Inferior parietal cortex (tissue), 1 donor: Measurements from ENCODE around the gene NEK11.

Experiments
- DNase-seq: peaks from one replicate; pipeline ENCODE4 v3.0.0-alpha.2; 2016; ENCODE audit errors: extremely low spot score

The NEK11 gene

GRCh38 chr3:131223373-131224289 lies 197.0 kb downstream of the NEK11 start:
- DNase-seq = no peak

- DNase-seq = no peak
Observed at GRCh38 chr3:131224886-131225550, 198.3 kb downstream of the NEK11 start.

GRCh38 chr3:131228522-131228921 lies 201.8 kb downstream of the NEK11 start:
- no peak for DNase-seq

- DNase-seq = no peak
Observed at GRCh38 chr3:131231710-131232389, 205.2 kb downstream of the NEK11 start.

GRCh38 chr3:131232711-131233267 lies 206.1 kb downstream of the NEK11 start:
- no peak for DNase-seq

GRCh38 chr3:131233900-131234668 lies 207.4 kb downstream of the NEK11 start:
- no peak for DNase-seq

GRCh38 chr3:131236421-131236820 lies 209.7 kb downstream of the NEK11 start:
- DNase-seq = no peak

GRCh38 chr3:131238496-131238895 lies 211.8 kb downstream of the NEK11 start:
- no peak for DNase-seq

- DNase-seq = peak; percentile 38
Observed at GRCh38 chr3:131239267-131239666, 212.6 kb downstream of the NEK11 start.

GRCh38 chr3:131242201-131242600 lies 215.5 kb downstream of the NEK11 start:
- DNase-seq = no peak

GRCh38 chr3:131250466-131250865 lies 223.8 kb downstream of the NEK11 start:
- no peak for DNase-seq

GRCh38 chr3:131260525-131260924 lies 233.8 kb downstream of the NEK11 start:
- DNase-seq = no peak

GRCh38 chr3:131261104-131261503 lies 234.4 kb downstream of the NEK11 start:
- DNase-seq = no peak

GRCh38 chr3:131275556-131275955 lies 248.9 kb downstream of the NEK11 start:
- no peak for DNase-seq

- no peak for DNase-seq
Observed at GRCh38 chr3:131277836-131278497, 251.3 kb downstream of the NEK11 start.

GRCh38 chr3:131279577-131279976 lies 252.9 kb downstream of the NEK11 start:
- DNase-seq = no peak

- DNase-seq = no peak
Observed at GRCh38 chr3:131282379-131282778, 255.7 kb downstream of the NEK11 start.

- DNase-seq = no peak
Observed at GRCh38 chr3:131282967-131283366, 256.3 kb downstream of the NEK11 start.

GRCh38 chr3:131283862-131284261 lies 257.2 kb downstream of the NEK11 start:
- DNase-seq = no peak

- DNase-seq = no peak
Observed at GRCh38 chr3:131284302-131284701, 257.6 kb downstream of the NEK11 start.

GRCh38 chr3:131285456-131285855 lies 258.8 kb downstream of the NEK11 start:
- no peak for DNase-seq
